H1 (cell line): ENCODE measurements around the gene ITIH1. TPM values are rescaled to one million over a fixed set of nuclear protein-coding genes. Genes with fewer than 3 reads are reported as not detected.

ENCODE experiments used
- CTCF ChIA-PET: fragments of 300-600 bp; sonication (Branson Sonifier 250); formaldehyde crosslinking; loops from one replicate; lab custom pipeline; 2021; ENCODE audit not compliant: partially characterized antibody; lab: Charles Lee
- POLR2A ChIA-PET: fragments of 300-600 bp; sonication (Branson Sonifier 250); formaldehyde crosslinking; loops from one replicate; lab custom pipeline; 2021; ENCODE audit warnings: inconsistent platforms; ENCODE audit not compliant: partially characterized antibody; lab: Charles Lee
- DNase-seq, 2 experiments: peaks; one replicate each; pipeline versions ENCODE4 v3.0.0 to v3.0.0-alpha.2; 2010 to 2022; ENCODE audit warnings: low spot score in 2 of 2, low read depth in 1 of 2, mixed read lengths in 1 of 2
- FAIRE-seq: peaks from 2 replicates; lab custom pipeline; 2011; peaks lifted over from hg19 to GRCh38; lab: Jason Lieb, UNC
- H2AFZ ChIP-seq: 2 replicates; pipeline ENCODE4 v1.8.1; 2012; ENCODE audit warnings: low read length, inconsistent platforms
- H2AK5ac ChIP-seq: 2 replicates; pipeline ENCODE4 v1.6.1; 2013; ENCODE audit warnings: low read depth, low read length
- H2BK120ac ChIP-seq: replicated peaks from 2 replicates; pipeline ENCODE3; 2013; ENCODE audit warnings: low read depth, low read length, inconsistent platforms
- H2BK12ac ChIP-seq: 2 replicates; pipeline ENCODE4 v1.6.1; 2013; ENCODE audit warnings: low read depth, low read length
- H2BK15ac ChIP-seq: 2 replicates; pipeline ENCODE4 v1.6.1; 2013; ENCODE audit warnings: low read length
- H2BK20ac ChIP-seq: 2 replicates; pipeline ENCODE4 v1.6.1; 2013; ENCODE audit warnings: low read length
- H2BK5ac ChIP-seq: 2 replicates; pipeline ENCODE4 v1.6.1; 2013; ENCODE audit warnings: low read depth, low read length
- H3K14ac ChIP-seq: 2 replicates; pipeline ENCODE4 v1.6.1; 2013; ENCODE audit warnings: inconsistent platforms; ENCODE audit not compliant: insufficient read length
- H3K18ac ChIP-seq: 2 replicates; pipeline ENCODE4 v1.6.1; 2013; ENCODE audit warnings: low read length; ENCODE audit errors: extremely low read depth
- H3K23ac ChIP-seq: 2 replicates; pipeline ENCODE4 v1.6.1; 2013; ENCODE audit warnings: inconsistent platforms; ENCODE audit not compliant: insufficient read length
- H3K23me2 ChIP-seq: 2 replicates; pipeline ENCODE4 v1.6.1; 2013; ENCODE audit warnings: low read depth, low read length
- H3K27ac ChIP-seq: 2 replicates; pipeline ENCODE4 v1.6.1; 2011; ENCODE audit warnings: low read depth, low read length, inconsistent platforms
- H3K27me3 ChIP-seq, 4 experiments: replicated peaks in 1 of 4; 1 replicate in 1 of 4; 2 replicates in 3 of 4; pipeline versions ENCODE4 v1.6.1 to v1.8.1; 2011 to 2013; ENCODE audit warnings: low read length in 3 of 4, mild to moderate bottlenecking in 3 of 4, inconsistent platforms in 2 of 4, mixed read lengths in 2 of 4, moderate library complexity in 1 of 4; ENCODE audit not compliant: control insufficient read depth in 3 of 4, insufficient read depth in 3 of 4; ENCODE audit errors: extremely low read depth in 1 of 4
- H3K36me3 ChIP-seq, 4 experiments: 2 replicates each; pipeline versions ENCODE4 v1.6.1 to v1.8.1; 2011 to 2013; ENCODE audit warnings: mild to moderate bottlenecking in 4 of 4, low read length in 3 of 4, moderate library complexity in 2 of 4, control low read depth in 1 of 4, inconsistent platforms in 1 of 4; ENCODE audit not compliant: insufficient read depth in 4 of 4, control insufficient read depth in 2 of 4
- H3K4ac ChIP-seq: replicated peaks from 2 replicates; pipeline ENCODE3; 2013; ENCODE audit warnings: low read length, low read depth, mixed read lengths, inconsistent platforms; ENCODE audit not compliant: insufficient read length
- H3K4me1 ChIP-seq, 4 experiments: replicated peaks in 1 of 4; 1 replicate in 1 of 4; 2 replicates in 3 of 4; pipeline versions ENCODE4 v1.6.1 to v1.8.1; 2011 to 2013; ENCODE audit warnings: low read length in 3 of 4, inconsistent platforms in 2 of 4, mixed read lengths in 1 of 4; ENCODE audit not compliant: insufficient read depth in 4 of 4, control insufficient read depth in 3 of 4
- H3K4me2 ChIP-seq, 2 experiments: 2 replicates each; pipeline versions ENCODE4 v1.6.1 to v1.8.1; 2011 to 2013; ENCODE audit warnings: low read depth in 2 of 2, low read length in 2 of 2, control low read depth in 1 of 2, inconsistent platforms in 1 of 2, mild to moderate bottlenecking in 1 of 2; ENCODE audit not compliant: insufficient read depth in 1 of 2
- H3K4me3 ChIP-seq, 4 experiments: fragments of 200-600, 300-600 bp in 1 of 4; sonication (generic), shearing (Covaris generic), sonication (Bioruptor Twin) in 1 of 4; 2 replicates each; pipeline versions ENCODE4 v1.5.1 to v1.8.1; 2011 to 2016; ENCODE audit warnings: low read length in 4 of 4, low read depth in 3 of 4, control low read depth in 2 of 4, inconsistent platforms in 2 of 4, mild to moderate bottlenecking in 2 of 4, mixed read lengths in 1 of 4, moderate library complexity in 1 of 4; ENCODE audit not compliant: insufficient read depth in 2 of 4; ENCODE audit errors: extremely low read depth in 1 of 4
- H3K56ac ChIP-seq: replicated peaks from 2 replicates; pipeline ENCODE3; 2013; ENCODE audit warnings: low read depth, mild to moderate bottlenecking, mixed read lengths, low read length, inconsistent platforms; ENCODE audit not compliant: insufficient read length
- H3K79me1 ChIP-seq: 2 replicates; pipeline ENCODE4 v1.6.1; 2013; ENCODE audit warnings: low read depth, low read length, control low read depth
- H3K79me2 ChIP-seq, 2 experiments: 2 replicates each; pipeline versions ENCODE4 v1.6.1 to v1.8.1; 2012 to 2013; ENCODE audit warnings: low read length in 2 of 2, mild to moderate bottlenecking in 2 of 2, inconsistent platforms in 1 of 2; ENCODE audit not compliant: insufficient read depth in 2 of 2, control insufficient read depth in 1 of 2
- H3K9ac ChIP-seq, 4 experiments: replicated peaks in 1 of 4; 1 replicate in 1 of 4; 2 replicates in 3 of 4; pipeline versions ENCODE4 v1.6.1 to v1.8.1; 2011 to 2013; ENCODE audit warnings: low read depth in 3 of 4, low read length in 3 of 4, control low read depth in 2 of 4, mild to moderate bottlenecking in 2 of 4, moderate library complexity in 2 of 4, inconsistent platforms in 1 of 4; ENCODE audit errors: extremely low read depth in 1 of 4
- H3K9me3 ChIP-seq, 2 experiments: 2 replicates each; pipeline versions ENCODE4 v1.6.1 to v1.8.1; 2012 to 2013; ENCODE audit warnings: mild to moderate bottlenecking in 2 of 2, moderate library complexity in 2 of 2, control low read depth in 1 of 2, inconsistent platforms in 1 of 2, low read depth in 1 of 2, low read length in 1 of 2, mixed read lengths in 1 of 2; ENCODE audit not compliant: insufficient read depth in 2 of 2
- H4K20me1 ChIP-seq, 2 experiments: replicated peaks in 1 of 2; 2 replicates each; pipeline versions ENCODE3 to v1.8.1; 2011 to 2013; ENCODE audit warnings: inconsistent platforms in 2 of 2, low read length in 2 of 2, mild to moderate bottlenecking in 1 of 2; ENCODE audit not compliant: insufficient read depth in 2 of 2, control insufficient read depth in 1 of 2
- H4K5ac ChIP-seq: 2 replicates; pipeline ENCODE4 v1.6.1; 2013; ENCODE audit warnings: low read length, low read depth, mixed read lengths, inconsistent platforms; ENCODE audit not compliant: insufficient read length
- H4K8ac ChIP-seq: 2 replicates; pipeline ENCODE4 v1.8.0; 2013; ENCODE audit warnings: mild to moderate bottlenecking, moderate library complexity, low read length, inconsistent platforms; ENCODE audit not compliant: insufficient read depth; ENCODE audit errors: extremely low read depth
- H4K91ac ChIP-seq: replicated peaks from 2 replicates; pipeline ENCODE3; 2013; ENCODE audit warnings: low read length, mixed read lengths, inconsistent platforms; ENCODE audit not compliant: insufficient read length
- BCL11A ChIP-seq, 2 experiments: IDR thresholded peaks; one replicate each; pipeline ENCODE4 v1.6.1; 2011; ENCODE audit warnings: low read depth in 2 of 2, low read length in 2 of 2, mild to moderate bottlenecking in 2 of 2
- BRCA1 ChIP-seq: IDR thresholded peaks from 2 replicates; pipeline ENCODE4 v1.6.1; 2012; ENCODE audit warnings: low read depth, low read length, improper control_type of control experiment
- EGR1 ChIP-seq: IDR thresholded peaks from 2 replicates; pipeline ENCODE4 v1.6.1; 2011; ENCODE audit warnings: low read depth, low read length, borderline replicate concordance
- JUN ChIP-seq: IDR thresholded peaks from 2 replicates; pipeline ENCODE4 v1.6.1; 2011; ENCODE audit warnings: low read depth, mild to moderate bottlenecking, improper control_type of control experiment, low read length
- RXRA ChIP-seq: IDR thresholded peaks from 2 replicates; pipeline ENCODE4 v1.6.1; 2011; ENCODE audit warnings: low read depth, mild to moderate bottlenecking, low read length, moderate library complexity; ENCODE audit not compliant: insufficient read depth
- SP1 ChIP-seq: IDR thresholded peaks from 2 replicates; pipeline ENCODE4 v1.6.1; 2011; ENCODE audit warnings: low read depth, low read length
- SP2 ChIP-seq: IDR thresholded peaks from 2 replicates; pipeline ENCODE4 v1.6.1; 2012; ENCODE audit warnings: mild to moderate bottlenecking, low read length, inconsistent platforms
- SUZ12 ChIP-seq: fragments of 200-600 bp; sonication (generic); IDR thresholded peaks from 2 replicates; pipeline ENCODE4 v1.6.1; 2012; ENCODE audit warnings: mild to moderate bottlenecking, inconsistent platforms, low read length, moderate library complexity, mixed read lengths
- WGBS, 2 experiments: shearing (Covaris generic) in 1 of 2; methylation state at CpG; one replicate each; pipeline versions ENCODE4 v1.1.6 to v1.1.7; 2013 to 2015; ENCODE audit warnings: low lambda C conversion rate in 2 of 2, mixed read lengths in 2 of 2, inconsistent platforms in 1 of 2, low coverage in 1 of 2, missing lambda C conversion rate in 1 of 2; ENCODE audit not compliant: insufficient replicate concordance in 2 of 2, insufficient coverage in 1 of 2, insufficient read length in 1 of 2; ENCODE audit errors: extremely low coverage in 1 of 2, missing lambda C conversion rate in 1 of 2; 5-methylcytosine and 5-hydroxymethylcytosine counted together
- polyA plus RNA-seq, 7 experiments: library from polyadenylated mRNA; depleted of rRNA in 3 of 7; stranded (reverse) in 5 of 7; unstranded in 2 of 7; fragments of >200 nt in 5 of 7; fragments of 200-250 nt in 2 of 7; gene quantifications; 1 replicate in 5 of 7; 2 replicates in 1 of 7; 4 replicates in 1 of 7; pipeline versions ENCODE4 v1.2.1 to v1.2.3, GENCODE V29; 2011 to 2013; ENCODE audit warnings: missing spikeins in 2 of 7, mixed read lengths in 2 of 7
- total RNA-seq: library from RNA; stranded (reverse); fragmentation: NEBNext Ultra II Directional; extraction: Animal tissue kit (Norgen Biotek cat#: 25700); gene quantifications from 2 replicates; pipeline ENCODE4 v1.2.1, GENCODE V29; 2021
- TF ChIP-seq, protein P1 (sequence below): IDR thresholded peaks from 2 replicates; pipeline ENCODE4 v1.6.1; 2012; ENCODE audit warnings: low read length, inconsistent platforms

Gene ITIH1
- total and polyA plus RNA-seq, 2 of the 8 experiments (the other 6 are each of a cell fraction or from before 2014, with no cell fraction given), result not detected

DNA sequence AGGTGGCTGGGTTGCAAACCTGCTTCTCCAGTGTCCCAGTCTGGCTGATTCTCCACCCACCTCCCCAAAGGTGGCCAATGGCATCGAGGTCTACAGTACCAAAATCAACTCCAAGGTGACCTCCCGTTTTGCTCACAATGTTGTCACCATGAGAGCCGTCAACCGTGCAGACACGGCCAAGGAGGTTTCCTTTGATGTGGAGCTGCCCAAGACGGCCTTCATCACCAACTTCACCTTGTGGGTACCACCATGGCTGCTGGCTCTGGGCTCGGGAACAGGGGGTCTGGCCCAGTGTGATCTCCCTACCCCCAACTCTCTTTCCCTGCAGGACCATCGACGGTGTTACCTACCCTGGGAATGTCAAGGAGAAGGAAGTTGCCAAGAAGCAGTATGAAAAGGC, 19.0 kb downstream of the ITIH1 start:
- Histone ChIP-seq H4K8ac (no peak overlapping the region), H2AFZ (no peak overlapping the region), H3K23ac (no peak overlapping the region), H3K36me3 (no peaks in the 10 kb centered on the region), H2BK12ac (no peak overlapping the region), H3K4me2 (no peak overlapping the region), H2BK5ac (no peak overlapping the region), H3K79me1 (no peaks in the 10 kb centered on the region)
- no peak for TF ChIP-seq EGR1
- no peak for TF ChIP-seq RXRA
- TF ChIP-seq SP2, result no peak
- TF ChIP-seq SUZ12, result no peak
- TF ChIP-seq, protein P1, sequence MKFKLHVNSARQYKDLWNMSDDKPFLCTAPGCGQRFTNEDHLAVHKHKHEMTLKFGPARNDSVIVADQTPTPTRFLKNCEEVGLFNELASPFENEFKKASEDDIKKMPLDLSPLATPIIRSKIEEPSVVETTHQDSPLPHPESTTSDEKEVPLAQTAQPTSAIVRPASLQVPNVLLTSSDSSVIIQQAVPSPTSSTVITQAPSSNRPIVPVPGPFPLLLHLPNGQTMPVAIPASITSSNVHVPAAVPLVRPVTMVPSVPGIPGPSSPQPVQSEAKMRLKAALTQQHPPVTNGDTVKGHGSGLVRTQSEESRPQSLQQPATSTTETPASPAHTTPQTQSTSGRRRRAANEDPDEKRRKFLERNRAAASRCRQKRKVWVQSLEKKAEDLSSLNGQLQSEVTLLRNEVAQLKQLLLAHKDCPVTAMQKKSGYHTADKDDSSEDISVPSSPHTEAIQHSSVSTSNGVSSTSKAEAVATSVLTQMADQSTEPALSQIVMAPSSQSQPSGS, result no peak
- no peak for TF ChIP-seq BRCA1
- TF ChIP-seq SP1, result no peak
- TF ChIP-seq JUN, result no peak
- no peak for TF ChIP-seq BCL11A (IDR thresholded peaks at IDR 0.05; ENCODE audit: low read depth in 2 of 2, low read length in 2 of 2)
- TF ChIP-seq, all 59 proteins: peak for 0
- no peak overlapping the region for H3K9ac ChIP-seq
- DNase-seq (no peak), FAIRE-seq (no peak)
- H3K79me2 ChIP-seq, result no peaks in the 10 kb centered on the region
- H4K91ac ChIP-seq, result no peak overlapping the region
- H4K20me1 ChIP-seq, result peaks cover 0 to 2% of the 10 kb centered on the region in 2 experiments
- no peaks in the 10 kb centered on the region for H3K9me3 ChIP-seq
- H3K4me3 ChIP-seq, result no peak overlapping the region
- H2AK5ac ChIP-seq, result no peak overlapping the region
- no peak overlapping the region for H3K14ac ChIP-seq
- no peak overlapping the region for H3K4ac ChIP-seq
- WGBS, 2 experiments, result 91% methylated on average over 9 of the region's 9 CpGs; no CpG with 5 or more reads in 1 of the 2 experiments
- no peak overlapping the region for H2BK120ac ChIP-seq
- no peak overlapping the region for H2BK15ac ChIP-seq
- no peaks in the 10 kb centered on the region for H3K4me1 ChIP-seq
- H3K23me2 ChIP-seq, result no peaks in the 10 kb centered on the region
- POLR2A ChIA-PET, result no interaction called here
- no peak overlapping the region for H3K18ac ChIP-seq
- H3K27ac ChIP-seq, result no peak overlapping the region
- H2BK20ac ChIP-seq, result no peak overlapping the region
- H3K56ac ChIP-seq, result no peak overlapping the region
- CTCF ChIA-PET, result interaction anchor here (1.1 to 6.9 kb wide), 6 partner anchors 15 to 139 kb away, joined by 3 to 86 read pairs (median 3); no protein-coding TSS in a partner anchor
- no peaks in the 10 kb centered on the region for H3K27me3 ChIP-seq
- no peak overlapping the region for H4K5ac ChIP-seq
